GM21526 (cell line): ENCODE measurements around the gene NTPCR.

Experiments
- ATAC-seq: cut with Tn5 transposase; IDR thresholded peaks from one replicate; pipeline ENCODE4 v1.9.1; 2021; ENCODE audit warnings: moderate library complexity; ENCODE audit not compliant: unreplicated experiment, low FRiP score

Gene NTPCR

GRCh38 chr1:233005156-233005555, 54.7 kb downstream of the NTPCR start:
- ATAC-seq, result no peak

- ATAC-seq, result no peak
Observed at GRCh38 chr1:233005703-233006102, 55.3 kb downstream of the NTPCR start.

- ATAC-seq, result no peak
Observed at GRCh38 chr1:233006108-233006507, 55.7 kb downstream of the NTPCR start.

GRCh38 chr1:233006541-233006973, 56.1 kb downstream of the NTPCR start:
- no peak for ATAC-seq

GRCh38 chr1:233010146-233010545, 59.7 kb downstream of the NTPCR start:
- ATAC-seq, result no peak

GRCh38 chr1:233012021-233012420, 61.6 kb downstream of the NTPCR start:
- ATAC-seq, result no peak

- ATAC-seq, result no peak
Observed at GRCh38 chr1:233015965-233016364, 65.6 kb downstream of the NTPCR start.

- no peak for ATAC-seq
Observed at GRCh38 chr1:233016798-233017197, 66.4 kb downstream of the NTPCR start.

GRCh38 chr1:233019083-233019482, 68.7 kb downstream of the NTPCR start:
- no peak for ATAC-seq

- ATAC-seq, result no peak
Observed at GRCh38 chr1:233019778-233020325, 69.4 kb downstream of the NTPCR start.

GRCh38 chr1:233020426-233020825, 70.0 kb downstream of the NTPCR start:
- ATAC-seq, result no peak

- no peak for ATAC-seq
Observed at GRCh38 chr1:233022246-233022645, 71.8 kb downstream of the NTPCR start.

GRCh38 chr1:233024199-233024598, 73.8 kb downstream of the NTPCR start:
- ATAC-seq, result no peak

GRCh38 chr1:233025157-233025556, 74.7 kb downstream of the NTPCR start:
- ATAC-seq, result no peak

- ATAC-seq, result no peak
Observed at GRCh38 chr1:233025567-233025966, 75.2 kb downstream of the NTPCR start.

- ATAC-seq, result no peak
Observed at GRCh38 chr1:233027046-233027445, 76.6 kb downstream of the NTPCR start.

- ATAC-seq, result no peak
Observed at GRCh38 chr1:233031521-233031920, 81.1 kb downstream of the NTPCR start.

- no peak for ATAC-seq
Observed at GRCh38 chr1:233032916-233033315, 82.5 kb downstream of the NTPCR start.

- ATAC-seq, result no peak
Observed at GRCh38 chr1:233033361-233033760, 83.0 kb downstream of the NTPCR start.
